ENCODE data around the gene VAT1L.
A peak's percentile ranks its signal among the peaks of the same experiment; 100 is the strongest.

Gene VAT1L

GRCh38 chr16:78002915-78003538 lies 214.7 kb downstream of the VAT1L start:
- DNase-seq = peak; percentile 93

GRCh38 chr16:78004517-78004916 lies 216.2 kb downstream of the VAT1L start:
- DNase-seq = no peak

- DNase-seq = no peak
These were observed 217.5 kb downstream of the VAT1L start for GRCh38 chr16:78005881-78006280.

- DNase-seq = no peak
These were observed 218.8 kb downstream of the VAT1L start for GRCh38 chr16:78007121-78007520.

- no peak for DNase-seq
These were observed 234.1 kb downstream of the VAT1L start, which contains the start of gene CLEC3A for GRCh38 chr16:78022347-78023060. Gene CLEC3A, plus strand, starts transcription at chr16:78022548. Its CDS starts 79 bp downstream, at chr16:78022627.

DNA sequence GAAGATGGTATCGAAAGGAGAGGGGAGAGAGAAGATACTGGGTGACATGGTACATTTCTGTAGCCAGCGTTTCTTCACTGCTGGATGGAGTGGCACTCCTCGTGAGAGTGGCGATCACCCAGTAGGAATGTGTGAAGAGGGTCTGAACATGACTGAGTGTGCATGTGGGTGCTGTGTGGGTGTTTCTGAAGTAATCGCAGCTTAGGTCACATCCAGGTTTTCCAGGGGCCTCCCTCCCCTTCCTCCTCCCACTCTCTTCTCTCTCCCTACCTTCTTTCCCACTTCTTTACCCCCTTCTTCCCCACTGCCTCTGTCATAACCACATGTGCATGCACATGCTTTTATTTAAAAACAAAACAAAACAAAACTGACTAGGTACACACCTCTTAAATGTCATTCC lies 235.8 kb downstream of the VAT1L start:
- DNase-seq = no peak

DNA sequence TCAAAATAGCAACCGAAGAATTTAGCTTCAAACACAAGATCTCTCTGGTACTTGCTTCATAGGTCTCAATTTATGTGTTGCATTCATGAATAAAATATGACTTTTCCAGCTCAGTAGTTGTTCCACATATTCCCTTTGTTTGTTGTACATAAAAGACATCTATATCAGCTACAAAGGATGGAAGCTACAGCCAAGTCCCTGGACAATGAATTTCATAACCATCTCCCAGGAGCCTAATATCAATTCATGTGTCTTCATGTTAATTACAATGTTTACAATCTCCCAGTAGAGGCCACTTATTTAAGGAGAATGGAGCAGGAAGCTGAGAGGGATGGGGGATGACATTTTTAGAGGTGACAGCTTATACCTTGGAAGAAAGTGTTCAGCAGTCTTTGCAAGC lies 237.3 kb downstream of the VAT1L start:
- no peak for DNase-seq

DNA sequence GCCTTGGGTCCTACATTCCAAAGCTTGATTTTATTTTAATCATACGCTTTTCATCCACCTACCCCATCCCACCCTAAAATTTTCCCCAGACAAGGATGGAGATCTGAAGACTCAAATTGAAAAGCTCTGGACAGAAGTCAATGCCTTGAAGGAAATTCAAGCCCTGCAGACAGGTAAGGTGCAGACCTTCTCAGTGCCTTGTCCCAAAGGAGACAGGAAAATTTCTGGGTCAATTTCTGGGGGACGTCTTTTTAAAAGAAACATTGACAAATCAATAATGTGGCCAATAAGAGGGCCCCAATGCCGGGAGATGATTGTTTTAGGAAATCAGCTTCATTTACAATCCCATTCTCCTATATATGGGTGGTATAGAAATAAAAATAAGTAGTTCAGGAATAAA lies 239.7 kb downstream of the VAT1L start:
- DNase-seq = no peak

All from NCI-H1092 (cell line).